GM19328 (cell line): ENCODE measurements around the gene CMTM5.

Source experiments
- ATAC-seq: cut with Tn5 transposase; IDR thresholded peaks from one replicate; pipeline ENCODE4 v1.9.1; 2021; ENCODE audit warnings: mild to moderate bottlenecking, moderate library complexity; ENCODE audit not compliant: unreplicated experiment

CMTM5 gene

GRCh38 chr14:23376482-23377197 lies at the start of gene CMTM5:
Gene CMTM5, plus strand, starts transcription at chr14:23377046. Its CDS starts 206 bp downstream, at chr14:23377252.
- ATAC-seq, result no peak

- ATAC-seq, result no peak
These were observed 48.7 kb upstream of the CMTM5 start for GRCh38 chr14:23327947-23328744.

- ATAC-seq, result no peak
These were observed 41.2 kb upstream of the CMTM5 start for GRCh38 chr14:23335623-23336022.

- no peak for ATAC-seq
These were observed 37.2 kb upstream of the CMTM5 start for GRCh38 chr14:23339506-23340268.

GRCh38 chr14:23344481-23344880 lies 32.4 kb upstream of the CMTM5 start:
- no peak for ATAC-seq

- no peak for ATAC-seq
These were observed 30.7 kb upstream of the CMTM5 start for GRCh38 chr14:23345987-23346692.

GRCh38 chr14:23346693-23347405 lies 30.0 kb upstream of the CMTM5 start:
- no peak for ATAC-seq

- no peak for ATAC-seq
These were observed 29.2 kb upstream of the CMTM5 start for GRCh38 chr14:23347406-23348296.

GRCh38 chr14:23348297-23348655 lies 28.6 kb upstream of the CMTM5 start:
- ATAC-seq, result no peak

- ATAC-seq, result no peak
These were observed 27.5 kb upstream of the CMTM5 start for GRCh38 chr14:23349156-23349845.

- no peak for ATAC-seq
These were observed 25.0 kb upstream of the CMTM5 start for GRCh38 chr14:23351681-23352505.

GRCh38 chr14:23352506-23353432 lies 24.1 kb upstream of the CMTM5 start, which contains the start of gene SLC22A17:
Gene SLC22A17, minus strand, starts transcription at chr14:23352887.
- ATAC-seq, result no peak

- no peak for ATAC-seq
These were observed 23.4 kb upstream of the CMTM5 start for GRCh38 chr14:23353433-23353780.

- ATAC-seq, result no peak
These were observed 21.9 kb upstream of the CMTM5 start for GRCh38 chr14:23354990-23355389.

- no peak for ATAC-seq
These were observed 20.9 kb upstream of the CMTM5 start for GRCh38 chr14:23355871-23356435.

GRCh38 chr14:23356662-23357061 lies 20.2 kb upstream of the CMTM5 start:
- ATAC-seq, result no peak
